ENCODE measurements around the gene CCDC146.
A peak's percentile ranks its signal among the peaks of the same experiment; 100 is the strongest.

The CCDC146 gene

DNA sequence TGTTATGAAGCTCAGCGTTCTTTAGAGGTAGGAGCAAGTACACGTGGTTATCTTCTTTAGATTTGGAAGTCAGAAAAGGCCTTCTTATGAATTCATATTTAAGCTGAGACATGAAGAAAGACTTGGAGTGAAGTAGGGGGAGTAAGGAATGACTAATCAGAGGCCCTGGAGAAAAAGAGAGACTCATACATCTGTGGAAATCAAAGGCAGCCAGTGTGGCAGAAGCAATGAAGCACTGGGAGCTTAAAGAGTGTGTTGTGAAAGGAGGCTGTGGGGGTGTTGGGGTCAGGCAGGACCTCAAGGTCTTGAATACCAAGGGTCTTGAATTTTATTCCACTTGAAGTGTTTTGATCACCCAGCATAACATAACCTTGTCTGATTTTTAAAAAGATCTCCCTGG, 112.9 kb downstream of the CCDC146 start:
- H3K4me3 ChIP-seq (ENCODE audit: low read length), result peak overlapping the region; percentile 18
- H3K9me3 ChIP-seq (ENCODE audit: control insufficient read depth, low read length), result no peaks in the 10 kb centered on the region
- peak; percentile 70 for DNase-seq (ENCODE audit: low read depth)
- no peaks in the 10 kb centered on the region for H3K36me3 ChIP-seq (ENCODE audit: control insufficient read depth, insufficient read depth, low read length, severe bottlenecking)
- H3K27me3 ChIP-seq (replicated peaks; ENCODE audit: control insufficient read depth, insufficient read depth, low read length), result no peaks in the 10 kb centered on the region
- H3K9ac ChIP-seq (ENCODE audit: low read length), result peak overlapping the region; percentile 39
- H3K4me1 ChIP-seq (ENCODE audit: control insufficient read depth, insufficient read depth, low read length), result peaks cover 35% of the 10 kb centered on the region

DNA sequence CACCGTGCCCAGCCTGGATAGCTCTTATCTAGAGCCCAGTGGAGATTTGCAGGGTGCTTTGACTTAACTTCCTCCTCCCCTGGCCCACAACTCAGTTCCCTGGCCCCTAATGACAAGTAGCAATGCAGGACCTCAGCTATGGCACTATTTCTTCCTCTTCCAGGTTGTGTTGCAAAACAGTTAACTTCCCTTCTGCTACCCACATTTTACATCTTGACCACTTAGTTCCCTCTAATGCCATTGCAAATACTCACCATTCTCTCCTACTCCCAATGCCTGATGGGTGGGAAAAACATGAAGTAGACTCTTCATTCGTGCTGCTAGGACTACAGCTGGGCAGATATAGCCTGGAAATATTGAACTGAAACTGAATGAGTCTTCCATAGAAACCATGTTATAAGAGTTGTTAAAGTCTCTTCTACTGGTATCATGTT, 116.3 kb downstream of the CCDC146 start:
- H3K27me3 ChIP-seq (replicated peaks; ENCODE audit: control insufficient read depth, insufficient read depth, low read length), result no peaks in the 10 kb centered on the region

DNA sequence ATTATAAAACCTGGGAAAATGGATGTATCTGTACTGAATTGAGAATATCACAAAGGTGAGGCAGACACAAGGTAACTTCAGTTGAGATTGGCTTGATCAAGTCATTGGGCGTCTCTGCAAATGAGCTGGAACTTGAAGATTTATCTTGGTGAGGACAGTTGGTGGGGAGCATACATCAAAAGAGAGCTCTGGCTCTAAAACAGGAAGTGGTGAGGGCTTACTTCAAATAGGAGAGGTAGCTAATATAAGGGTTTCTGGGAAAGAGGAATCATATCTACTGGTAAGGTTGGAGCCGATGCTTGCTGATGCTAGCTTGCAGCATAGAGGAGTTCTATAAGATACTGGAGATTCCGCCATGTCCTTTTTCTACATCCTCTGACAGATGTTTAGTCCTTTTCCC, 117.1 kb downstream of the CCDC146 start:
- H3K4me3 ChIP-seq (ENCODE audit: low read length), result no peak overlapping the region
- no peaks in the 10 kb centered on the region for H3K27me3 ChIP-seq (replicated peaks; ENCODE audit: control insufficient read depth, insufficient read depth, low read length)
- peaks cover 22% of the 10 kb centered on the region for H3K4me1 ChIP-seq (ENCODE audit: control insufficient read depth, insufficient read depth, low read length)
- H3K9ac ChIP-seq (ENCODE audit: low read length), result no peak overlapping the region
- H3K9me3 ChIP-seq (ENCODE audit: control insufficient read depth, low read length), result no peaks in the 10 kb centered on the region
- DNase-seq (ENCODE audit: low read depth), result no peak
- H3K36me3 ChIP-seq (ENCODE audit: control insufficient read depth, insufficient read depth, low read length, severe bottlenecking), result no peaks in the 10 kb centered on the region

More for the DNA sequence above, 116.3 kb downstream of the CCDC146 start:
- Histone ChIP-seq H3K9me3 (ENCODE audit: control insufficient read depth, low read length) (no peaks in the 10 kb centered on the region), H3K9ac (ENCODE audit: low read length) (no peak overlapping the region), H3K4me1 (ENCODE audit: control insufficient read depth, insufficient read depth, low read length) (peaks cover 22% of the 10 kb centered on the region), H3K4me3 (ENCODE audit: low read length) (no peak overlapping the region), H3K36me3 (ENCODE audit: control insufficient read depth, insufficient read depth, low read length, severe bottlenecking) (no peaks in the 10 kb centered on the region)
- no peak for DNase-seq (ENCODE audit: low read depth)

DNA sequence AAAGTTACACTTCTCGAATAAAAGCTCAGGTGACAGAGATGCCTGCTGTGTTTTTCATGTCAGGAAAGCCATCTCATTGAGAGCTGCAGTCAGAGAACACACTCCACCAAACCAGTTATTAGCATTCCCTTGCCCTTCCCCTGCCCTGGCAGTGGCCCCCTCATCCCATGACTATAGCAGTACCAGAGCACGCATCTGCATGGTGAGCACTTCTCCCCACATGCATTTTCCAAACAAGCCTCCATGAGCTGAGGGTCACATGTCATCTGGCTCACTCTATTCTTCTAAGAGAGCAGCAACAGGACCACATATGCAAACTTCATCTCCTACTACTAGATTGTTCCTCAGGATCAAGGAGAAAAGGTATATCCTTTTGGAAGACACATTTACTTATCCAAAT, 119.7 kb downstream of the CCDC146 start:
- Histone ChIP-seq H3K36me3 (ENCODE audit: control insufficient read depth, insufficient read depth, low read length, severe bottlenecking) (no peaks in the 10 kb centered on the region), H3K4me3 (ENCODE audit: low read length) (no peak overlapping the region), H3K27me3 (replicated peaks; ENCODE audit: control insufficient read depth, insufficient read depth, low read length) (no peaks in the 10 kb centered on the region), H3K9me3 (ENCODE audit: control insufficient read depth, low read length) (no peaks in the 10 kb centered on the region), H3K9ac (ENCODE audit: low read length) (no peak overlapping the region), H3K4me1 (ENCODE audit: control insufficient read depth, insufficient read depth, low read length) (peaks cover 34% of the 10 kb centered on the region)
- DNase-seq (ENCODE audit: low read depth), result no peak

DNA sequence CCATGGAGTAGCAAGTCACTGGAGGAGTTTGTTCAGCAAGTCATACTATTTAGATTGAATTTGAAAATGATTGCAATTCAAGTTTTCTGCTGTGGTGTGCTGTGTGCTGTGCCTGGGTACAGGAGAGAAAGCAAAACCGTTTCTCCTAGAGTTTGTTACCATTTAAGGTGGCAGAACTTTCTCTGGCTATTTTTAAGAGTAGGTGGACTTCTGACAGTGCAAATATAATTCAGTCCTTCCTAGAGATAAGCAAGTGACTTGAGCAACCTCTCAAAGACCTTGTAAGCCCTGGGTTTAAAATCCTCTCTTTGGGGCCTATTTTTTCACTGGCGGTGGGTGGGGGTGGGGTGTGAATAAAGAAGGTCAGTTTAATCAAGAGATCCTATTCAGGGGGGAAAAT, 120.1 kb downstream of the CCDC146 start:
- Histone ChIP-seq H3K4me1 (ENCODE audit: control insufficient read depth, insufficient read depth, low read length) (peaks cover 32% of the 10 kb centered on the region), H3K9ac (ENCODE audit: low read length) (no peak overlapping the region), H3K4me3 (ENCODE audit: low read length) (no peak overlapping the region), H3K9me3 (ENCODE audit: control insufficient read depth, low read length) (no peaks in the 10 kb centered on the region), H3K36me3 (ENCODE audit: control insufficient read depth, insufficient read depth, low read length, severe bottlenecking) (no peaks in the 10 kb centered on the region), H3K27me3 (replicated peaks; ENCODE audit: control insufficient read depth, insufficient read depth, low read length) (no peaks in the 10 kb centered on the region)
- no peak for DNase-seq (ENCODE audit: low read depth)

DNA sequence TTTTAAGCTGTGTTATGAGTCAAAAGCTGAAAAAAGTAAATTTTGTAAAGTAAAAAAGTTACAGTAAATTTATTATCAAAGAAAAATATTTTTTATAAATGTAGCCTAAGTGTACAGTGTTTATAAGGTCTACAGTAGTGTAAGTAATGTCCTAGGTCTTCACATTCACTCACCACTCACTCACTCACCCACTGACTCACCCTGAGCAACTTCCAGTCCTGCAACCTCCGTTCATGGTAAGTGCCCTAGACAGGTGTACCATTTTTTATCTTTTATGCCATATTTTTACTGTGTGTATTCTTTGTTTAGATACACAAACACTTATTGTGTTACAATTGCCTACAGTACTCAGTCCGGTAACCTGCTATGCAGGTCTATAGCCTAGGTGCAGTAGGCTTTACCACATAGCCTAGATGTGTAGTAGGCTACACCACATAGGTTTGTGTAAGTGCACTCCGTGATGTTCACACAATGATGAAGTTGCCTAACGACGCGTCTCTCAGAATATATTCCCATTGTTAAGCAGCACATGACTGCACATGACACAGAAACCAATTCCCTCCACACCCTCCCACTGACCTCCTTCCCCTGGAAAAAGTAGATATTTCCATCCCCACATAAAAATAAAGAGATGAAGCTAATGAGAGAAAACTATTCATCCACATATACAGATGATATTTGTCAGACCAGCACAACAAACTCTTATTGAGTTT, 122.0 kb downstream of the CCDC146 start:
- no peak overlapping the region for H3K9ac ChIP-seq (ENCODE audit: low read length)
- H3K36me3 ChIP-seq (ENCODE audit: control insufficient read depth, insufficient read depth, low read length, severe bottlenecking), result no peaks in the 10 kb centered on the region
- H3K27me3 ChIP-seq (replicated peaks; ENCODE audit: control insufficient read depth, insufficient read depth, low read length), result no peaks in the 10 kb centered on the region
- H3K4me3 ChIP-seq (ENCODE audit: low read length), result no peak overlapping the region
- DNase-seq (ENCODE audit: low read depth), result no peak
- H3K9me3 ChIP-seq (ENCODE audit: control insufficient read depth, low read length), result no peaks in the 10 kb centered on the region
- H3K4me1 ChIP-seq (ENCODE audit: control insufficient read depth, insufficient read depth, low read length), result peaks cover 27% of the 10 kb centered on the region

DNA sequence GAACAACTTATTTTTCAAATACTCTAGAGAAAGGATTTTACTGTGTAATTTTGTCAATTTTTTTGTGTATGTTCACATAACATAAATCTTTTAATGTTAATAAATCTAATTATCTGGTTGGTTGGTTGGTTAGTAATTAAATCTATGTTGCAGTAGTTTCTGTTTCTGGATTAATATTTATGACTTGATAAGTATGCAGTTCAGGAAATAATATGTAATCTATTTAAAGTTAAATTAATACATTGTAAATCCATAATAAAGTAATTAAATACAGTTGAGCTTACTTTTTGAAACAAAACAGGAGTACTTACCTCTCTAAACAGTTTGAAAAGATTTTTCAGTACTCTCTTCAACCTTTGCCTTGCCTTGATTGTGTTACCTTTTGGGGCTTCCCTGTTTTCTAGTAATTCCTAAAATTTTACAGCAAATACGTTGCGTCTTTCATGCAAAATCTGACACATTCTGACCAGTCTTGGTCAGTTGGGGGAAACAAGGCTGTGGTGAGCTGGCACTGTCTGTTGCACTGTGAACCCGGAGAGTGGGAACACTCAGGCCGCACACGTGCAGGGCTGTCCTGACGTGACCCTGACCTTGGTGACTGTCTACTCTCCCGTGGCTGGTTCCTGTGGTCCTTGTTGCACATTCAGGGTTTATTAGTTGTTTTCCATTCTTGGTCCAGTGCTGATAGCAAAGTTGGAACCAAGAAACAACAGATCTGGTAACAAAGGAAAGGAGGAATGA, 122.8 kb downstream of the CCDC146 start:
- Histone ChIP-seq H3K9ac (ENCODE audit: low read length) (no peak overlapping the region), H3K9me3 (ENCODE audit: control insufficient read depth, low read length) (no peaks in the 10 kb centered on the region), H3K4me1 (ENCODE audit: control insufficient read depth, insufficient read depth, low read length) (peaks cover 27% of the 10 kb centered on the region), H3K27me3 (replicated peaks; ENCODE audit: control insufficient read depth, insufficient read depth, low read length) (no peaks in the 10 kb centered on the region), H3K36me3 (ENCODE audit: control insufficient read depth, insufficient read depth, low read length, severe bottlenecking) (no peaks in the 10 kb centered on the region), H3K4me3 (ENCODE audit: low read length) (no peak overlapping the region)
- DNase-seq (ENCODE audit: low read depth), result no peak

DNA sequence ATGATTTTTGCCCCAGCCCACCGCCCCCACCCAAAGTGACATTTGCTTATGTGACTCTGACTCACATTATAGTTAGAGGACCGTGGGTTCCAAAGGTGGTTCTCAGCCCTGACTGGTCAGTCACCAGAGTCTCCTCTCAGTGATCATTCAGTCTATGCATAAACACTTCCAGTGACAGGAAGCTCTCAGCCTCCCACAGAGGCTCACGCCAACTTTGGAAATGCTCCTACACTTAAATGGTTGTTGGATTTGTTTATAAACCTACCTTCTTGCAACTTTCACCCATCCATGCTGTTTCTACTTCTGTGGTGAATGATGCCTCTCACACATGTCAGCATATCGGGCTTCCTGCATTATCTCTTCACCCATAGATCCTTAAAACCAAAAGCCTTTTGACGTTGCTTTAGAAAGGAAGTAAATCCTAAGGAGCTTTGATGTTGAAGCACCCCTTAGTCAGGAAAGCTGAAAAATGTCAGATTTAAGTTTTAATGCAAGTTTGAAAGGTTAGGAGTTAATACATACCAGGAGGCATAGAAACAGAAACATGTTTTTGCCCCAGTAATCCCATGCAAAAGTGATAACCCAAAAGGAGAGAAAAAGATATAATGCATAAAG, 123.7 kb downstream of the CCDC146 start:
- H3K9ac ChIP-seq (ENCODE audit: low read length), result no peak overlapping the region
- DNase-seq (ENCODE audit: low read depth), result no peak
- H3K9me3 ChIP-seq (ENCODE audit: control insufficient read depth, low read length), result no peaks in the 10 kb centered on the region
- no peaks in the 10 kb centered on the region for H3K27me3 ChIP-seq (replicated peaks; ENCODE audit: control insufficient read depth, insufficient read depth, low read length)
- H3K36me3 ChIP-seq (ENCODE audit: control insufficient read depth, insufficient read depth, low read length, severe bottlenecking), result no peaks in the 10 kb centered on the region
- H3K4me1 ChIP-seq (ENCODE audit: control insufficient read depth, insufficient read depth, low read length), result peaks cover 27% of the 10 kb centered on the region
- H3K4me3 ChIP-seq (ENCODE audit: low read length), result no peak overlapping the region

DNA sequence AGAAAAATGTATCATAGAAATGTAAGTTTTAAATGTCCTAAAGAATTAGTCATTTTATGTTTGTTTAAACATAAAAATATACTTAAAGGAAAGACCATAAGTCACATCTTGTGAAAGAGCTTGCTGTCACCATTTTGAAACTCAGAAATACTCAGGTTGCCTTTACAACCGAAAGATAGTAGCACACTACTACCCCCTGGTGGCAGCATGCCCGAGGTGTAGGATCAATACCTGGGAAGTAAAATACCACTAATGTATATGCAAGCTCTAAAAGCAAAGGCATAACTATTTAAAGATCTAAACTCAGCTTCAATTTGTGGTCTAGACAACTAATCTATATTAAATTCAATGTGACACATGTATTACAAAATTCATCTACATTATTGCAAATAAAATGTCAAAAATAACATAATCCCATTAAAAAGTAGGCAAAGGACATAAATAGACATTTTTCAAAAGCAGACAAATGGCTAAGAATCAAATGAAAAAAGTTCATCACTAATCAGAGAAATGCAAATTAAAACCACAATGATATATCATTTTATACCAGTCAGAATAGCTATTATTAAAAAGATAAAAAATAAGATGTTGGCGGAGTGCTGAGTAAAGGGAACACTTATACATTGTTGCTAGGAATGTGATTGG, 124.9 kb downstream of the CCDC146 start:
- no peaks in the 10 kb centered on the region for H3K36me3 ChIP-seq (ENCODE audit: control insufficient read depth, insufficient read depth, low read length, severe bottlenecking)
- DNase-seq (ENCODE audit: low read depth), result peak; percentile 89
- no peak overlapping the region for H3K4me3 ChIP-seq (ENCODE audit: low read length)
- H3K9ac ChIP-seq (ENCODE audit: low read length), result no peak overlapping the region
- no peaks in the 10 kb centered on the region for H3K27me3 ChIP-seq (replicated peaks; ENCODE audit: control insufficient read depth, insufficient read depth, low read length)
- H3K4me1 ChIP-seq (ENCODE audit: control insufficient read depth, insufficient read depth, low read length), result peaks cover 27% of the 10 kb centered on the region
- no peaks in the 10 kb centered on the region for H3K9me3 ChIP-seq (ENCODE audit: control insufficient read depth, low read length)

DNA sequence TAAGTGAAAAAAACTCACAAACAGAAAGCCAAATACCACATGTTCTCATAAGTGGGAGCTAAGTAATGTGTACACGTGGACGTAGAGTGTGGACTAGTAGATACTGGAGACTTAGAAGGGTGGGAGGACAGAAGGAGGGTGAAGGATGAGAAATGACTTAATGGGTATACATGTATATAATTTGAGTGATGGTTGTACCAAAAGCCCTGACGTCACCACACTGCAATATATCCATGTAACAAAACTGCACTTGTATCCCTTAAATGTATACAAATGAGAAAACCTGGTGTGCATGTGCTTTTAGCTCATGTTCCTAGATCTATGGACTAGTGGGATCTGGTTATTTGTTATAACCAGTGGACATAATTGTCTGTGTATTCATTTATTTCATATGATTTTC, 125.7 kb downstream of the CCDC146 start:
- no peak for DNase-seq (ENCODE audit: low read depth)
- no peak overlapping the region for H3K4me3 ChIP-seq (ENCODE audit: low read length)
- H3K36me3 ChIP-seq (ENCODE audit: control insufficient read depth, insufficient read depth, low read length, severe bottlenecking), result no peaks in the 10 kb centered on the region
- no peaks in the 10 kb centered on the region for H3K9me3 ChIP-seq (ENCODE audit: control insufficient read depth, low read length)
- H3K4me1 ChIP-seq (ENCODE audit: control insufficient read depth, insufficient read depth, low read length), result peaks cover 27% of the 10 kb centered on the region
- H3K27me3 ChIP-seq (replicated peaks; ENCODE audit: control insufficient read depth, insufficient read depth, low read length), result no peaks in the 10 kb centered on the region
- H3K9ac ChIP-seq (ENCODE audit: low read length), result no peak overlapping the region

DNA sequence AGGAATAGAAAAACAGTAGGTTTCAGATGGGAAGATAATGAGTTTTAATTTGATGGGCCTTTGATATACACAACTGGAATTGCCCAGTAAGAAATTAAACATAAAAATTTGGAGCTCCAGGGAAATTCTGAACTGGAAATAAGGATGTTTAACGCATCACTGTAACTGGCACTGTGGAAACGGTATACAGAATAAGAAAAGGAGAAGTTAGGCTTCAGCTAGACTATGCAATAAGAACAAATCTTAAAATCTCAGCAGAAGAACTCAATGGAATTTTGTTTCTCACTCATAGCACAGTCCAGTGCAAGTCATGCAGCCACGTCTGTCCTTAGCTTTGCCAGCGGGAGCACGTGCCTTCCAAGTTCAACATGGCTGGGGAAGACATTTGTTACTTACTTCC, 130.1 kb downstream of the CCDC146 start:
- Histone ChIP-seq H3K36me3 (ENCODE audit: control insufficient read depth, insufficient read depth, low read length, severe bottlenecking) (no peaks in the 10 kb centered on the region), H3K27me3 (replicated peaks; ENCODE audit: control insufficient read depth, insufficient read depth, low read length) (no peaks in the 10 kb centered on the region)

More for the DNA sequence above, 130.1 kb downstream of the CCDC146 start:
- H3K9ac ChIP-seq (ENCODE audit: low read length), result no peak overlapping the region
- DNase-seq (ENCODE audit: low read depth), result no peak
- H3K4me1 ChIP-seq (ENCODE audit: control insufficient read depth, insufficient read depth, low read length), result no peaks in the 10 kb centered on the region
- H3K9me3 ChIP-seq (ENCODE audit: control insufficient read depth, low read length), result no peaks in the 10 kb centered on the region
- no peak overlapping the region for H3K4me3 ChIP-seq (ENCODE audit: low read length)

Data from adipocyte (in vitro differentiated cells).